Cardiac fibroblast (primary cell): Measurements from ENCODE around the gene XYLB.

Experiments
- DNase-seq, 2 donors: peaks; one replicate each; pipeline versions ENCODE4 v3.0.0 to v3.0.0-alpha.2; 2010; ENCODE audit warnings: low read depth in 2 of 2
- H3K4me3 ChIP-seq, 2 donors: replicated peaks in 1 of 2; 1 replicate in 1 of 2; 2 replicates in 1 of 2; pipeline ENCODE4 v1.5.1; 2011; ENCODE audit warnings: low read depth in 2 of 2, low read length in 2 of 2, mild to moderate bottlenecking in 2 of 2, moderate library complexity in 1 of 2
- TF ChIP-seq, protein P1 (sequence below): IDR thresholded peaks from one replicate; pipeline ENCODE4 v1.5.1; 2011; ENCODE audit warnings: low read depth, mild to moderate bottlenecking, low read length, inconsistent platforms

Gene XYLB

GRCh38 chr3:38353151-38353550 lies 6.6 kb downstream of the XYLB start:
- no peak overlapping the region for H3K4me3 ChIP-seq
- TF ChIP-seq, protein P1, sequence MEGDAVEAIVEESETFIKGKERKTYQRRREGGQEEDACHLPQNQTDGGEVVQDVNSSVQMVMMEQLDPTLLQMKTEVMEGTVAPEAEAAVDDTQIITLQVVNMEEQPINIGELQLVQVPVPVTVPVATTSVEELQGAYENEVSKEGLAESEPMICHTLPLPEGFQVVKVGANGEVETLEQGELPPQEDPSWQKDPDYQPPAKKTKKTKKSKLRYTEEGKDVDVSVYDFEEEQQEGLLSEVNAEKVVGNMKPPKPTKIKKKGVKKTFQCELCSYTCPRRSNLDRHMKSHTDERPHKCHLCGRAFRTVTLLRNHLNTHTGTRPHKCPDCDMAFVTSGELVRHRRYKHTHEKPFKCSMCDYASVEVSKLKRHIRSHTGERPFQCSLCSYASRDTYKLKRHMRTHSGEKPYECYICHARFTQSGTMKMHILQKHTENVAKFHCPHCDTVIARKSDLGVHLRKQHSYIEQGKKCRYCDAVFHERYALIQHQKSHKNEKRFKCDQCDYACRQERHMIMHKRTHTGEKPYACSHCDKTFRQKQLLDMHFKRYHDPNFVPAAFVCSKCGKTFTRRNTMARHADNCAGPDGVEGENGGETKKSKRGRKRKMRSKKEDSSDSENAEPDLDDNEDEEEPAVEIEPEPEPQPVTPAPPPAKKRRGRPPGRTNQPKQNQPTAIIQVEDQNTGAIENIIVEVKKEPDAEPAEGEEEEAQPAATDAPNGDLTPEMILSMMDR: no peak
- peak; percentile 36 to 63 for DNase-seq

DNA sequence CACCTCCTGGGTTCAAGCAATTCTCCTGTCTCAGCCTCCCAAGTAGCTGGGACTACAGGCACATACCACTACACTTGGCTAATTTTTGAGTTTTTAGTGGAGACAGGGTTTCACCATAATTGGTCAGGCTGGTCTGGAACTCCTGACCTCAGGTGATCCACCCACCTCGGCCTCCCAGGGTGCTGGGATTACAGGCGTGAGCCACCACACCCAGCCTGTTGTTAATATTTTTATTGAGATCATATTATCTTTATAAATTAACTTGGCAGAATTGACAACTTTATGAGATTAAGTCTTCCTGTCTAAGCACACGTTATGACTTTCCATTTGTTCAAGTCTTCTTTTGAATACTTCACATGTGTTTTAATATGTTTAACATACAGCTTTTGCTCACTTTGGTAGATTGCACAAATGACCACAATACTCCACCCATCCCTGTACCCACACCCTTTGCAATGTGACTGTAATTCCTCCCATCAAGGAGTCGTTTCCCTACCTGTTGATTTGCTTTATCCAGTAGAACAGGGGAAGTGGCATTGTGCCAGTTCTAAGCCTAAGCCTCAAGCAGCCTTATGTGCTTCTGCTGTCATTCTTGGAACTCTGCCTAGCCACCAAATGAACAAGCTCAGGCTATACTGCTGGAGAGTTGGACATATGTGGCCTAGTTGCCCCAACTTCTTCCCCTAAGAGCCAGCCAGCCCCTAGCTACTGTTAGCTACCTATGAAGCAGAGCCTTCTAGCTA lies 8.2 kb downstream of the XYLB start:
- TF ChIP-seq, protein P1: no peak
- peak; percentile 73 to 76 for DNase-seq

GRCh38 chr3:38359038-38359437 lies 12.5 kb downstream of the XYLB start:
- no peak overlapping the region for H3K4me3 ChIP-seq
- no peak for DNase-seq
- TF ChIP-seq, protein P1: no peak

More for the DNA sequence above, 8.2 kb downstream of the XYLB start:
- no peak overlapping the region for H3K4me3 ChIP-seq

DNA sequence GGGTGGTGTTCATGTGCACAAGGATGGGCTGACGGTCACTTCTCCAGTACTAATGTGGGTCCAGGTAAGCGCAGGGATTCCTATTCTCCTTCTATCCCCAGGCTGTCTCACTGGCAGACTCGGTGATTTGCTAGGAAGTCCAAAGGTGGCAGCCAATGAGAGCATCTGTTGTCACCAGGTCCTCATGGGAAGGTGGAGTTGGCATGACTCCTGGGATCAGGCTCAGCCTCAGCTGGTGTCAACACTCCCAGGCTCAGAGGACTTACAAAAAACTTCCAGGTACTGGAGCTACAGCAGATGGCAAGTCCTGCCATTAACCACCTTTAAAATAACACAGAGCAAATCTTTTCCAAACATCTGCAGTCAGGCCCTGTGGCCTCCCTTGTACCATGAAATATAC lies 13.8 kb downstream of the XYLB start:
- H3K4me3 ChIP-seq: no peak overlapping the region
- TF ChIP-seq, protein P1: no peak
- no peak for DNase-seq

DNA sequence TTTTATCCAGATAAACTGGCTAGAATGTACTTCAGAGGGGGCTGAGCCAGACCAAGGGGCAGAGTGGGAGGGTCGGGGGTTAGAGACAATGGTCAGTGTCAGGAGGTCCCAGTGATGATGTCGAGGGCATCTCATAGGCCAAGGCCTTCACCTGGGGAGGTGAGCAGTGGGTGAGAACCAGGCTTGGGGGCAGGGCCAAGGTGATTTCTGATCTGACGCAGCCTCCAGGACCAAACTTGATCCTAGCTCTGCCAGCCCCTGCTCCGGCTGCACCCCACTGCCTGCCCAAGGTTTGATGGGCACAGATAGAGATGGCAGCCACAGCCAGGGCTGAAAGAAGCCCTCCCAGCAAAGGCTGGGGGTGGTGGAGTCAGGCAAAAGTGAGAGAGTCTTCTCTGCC lies 14.9 kb downstream of the XYLB start:
- TF ChIP-seq, protein P1: no peak
- DNase-seq: no peak
- no peak overlapping the region for H3K4me3 ChIP-seq

DNA sequence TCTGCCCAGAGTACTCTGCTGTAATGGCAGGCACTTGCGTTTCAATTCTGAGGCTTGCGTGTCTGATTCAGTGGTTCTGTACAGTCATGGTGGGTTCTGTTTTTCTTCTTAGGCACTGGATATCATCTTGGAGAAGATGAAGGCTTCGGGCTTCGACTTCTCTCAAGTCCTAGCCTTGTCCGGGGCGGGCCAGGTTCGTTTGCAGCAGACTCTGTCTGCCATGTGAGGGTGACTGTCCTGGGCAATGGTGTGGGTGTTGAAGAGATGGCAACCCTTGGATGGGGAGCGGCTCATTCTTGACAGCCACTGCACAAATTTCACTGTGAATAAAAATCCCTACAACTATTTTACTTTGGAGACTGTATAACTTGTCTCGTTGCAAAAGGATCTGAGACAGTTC lies 16.2 kb downstream of the XYLB start:
- no peak for DNase-seq

More for the DNA sequence above, 16.2 kb downstream of the XYLB start:
- no peak overlapping the region for H3K4me3 ChIP-seq
- TF ChIP-seq, protein P1: no peak
